Spleen (tissue), 11 donors: ENCODE measurements around the gene AARS1. TPM values are rescaled to one million over a fixed set of nuclear protein-coding genes. Genes with fewer than 3 reads are reported as not detected.

ENCODE experiments used
- polyA plus RNA-seq, 3 donors: library from polyadenylated mRNA; stranded (reverse); fragments of 200-250 nt; gene quantifications; one replicate each; pipeline ENCODE4 v1.2.1, GENCODE V29; 2013
- small RNA-seq, 4 donors: library from RNA; depleted of rRNA; stranded (forward); fragments of <200 nt; gene quantifications; one replicate each; pipeline ENCODE3, GENCODE V24; 2016
- total RNA-seq, 7 donors: library from RNA; depleted of rRNA in 3 of 7; stranded (reverse); fragments of >200 nt in 3 of 7; fragmentation: NEBNext Ultra II Directional in 4 of 7; extraction: Animal tissue kit (Norgen Biotek cat#: 25700) in 4 of 7; gene quantifications; one replicate each; pipeline versions ENCODE4 v1.1.0 to v1.2.1, GENCODE V29; 2016 to 2021
- donor health status: healthy with polysubstance abuse.
- donor health status: DM: no; HTN: no; CAD: no; lungs with moderate emphysema.
- donor health status: DM: no; HTN: no; CAD: no.
- donor health status: Bipolar disorder and iron deficiency.
- donor health status: healthy.
- donor health status: DM: no; HTN: no; CAD: no.
- donor health status: DM: yes; HTN: yes; CAD: no.

Gene AARS1
- total and polyA plus RNA-seq, 10 donors: 15.4 to 80.9 (median 48.8) TPM

Small RNA genes lying within 50 kb of the gene (small RNA-seq; reads per million reads assigned to genes)
- gene AC009060.2: 0 reads per million in 4 donors
- 0 reads per million in 4 donors for gene RN7SL279P

Other genes with a start within 250 kb of the AARS1 start
- 10 to 100 TPM; 25.3 to 48.4 (median 33.5) TPM for gene PDPR, start 175.2 kb downstream of the AARS1 start, total RNA-seq
- gene PDPR, start 175.2 kb downstream of the AARS1 start, polyA plus RNA-seq: 1 to 10 TPM; 4.6 to 9.4 (median 6.4) TPM
- gene CLEC18C, start 115.7 kb downstream of the AARS1 start, total RNA-seq: 1 to 10 TPM in 1 of 7 donors, under 1 TPM in 4, not detected in 2; 0.28 to 1.2 (median 0.60) TPM
- under 1 TPM; 0.09 to 0.42 (median 0.11) TPM for gene CLEC18C, start 115.7 kb downstream of the AARS1 start, polyA plus RNA-seq
- 10 to 100 TPM; 19.2 to 35.1 (median 24.8) TPM for gene EXOSC6, start 37.6 kb downstream of the AARS1 start, total RNA-seq
- gene EXOSC6, start 37.6 kb downstream of the AARS1 start, polyA plus RNA-seq: 10 to 100 TPM; 10.6 to 16.4 (median 11.6) TPM
- gene DDX19B, start 9.7 kb upstream of the AARS1 start, total RNA-seq: 10 to 100 TPM; 22.3 to 35.3 (median 28.6) TPM
- 10 to 100 TPM; 17.5 to 21.1 (median 18.7) TPM for gene DDX19B, start 9.7 kb upstream of the AARS1 start, polyA plus RNA-seq
- 10 to 100 TPM; 26.1 to 33.7 (median 29.7) TPM for gene DDX19A, start 57.4 kb upstream of the AARS1 start, total RNA-seq
- gene DDX19A, start 57.4 kb upstream of the AARS1 start, polyA plus RNA-seq: 10 to 100 TPM; 13.3 to 21.1 (median 14.3) TPM
- 10 to 100 TPM; 33.1 to 66.9 (median 48.1) TPM for gene ST3GAL2, start 149.6 kb upstream of the AARS1 start, total RNA-seq
- gene ST3GAL2, start 149.6 kb upstream of the AARS1 start, polyA plus RNA-seq: 10 to 100 TPM in 1 of 3 donors, 1 to 10 TPM in 2; 5.2 to 16.5 (median 7.2) TPM
- 10 to 100 TPM; 20.8 to 31.9 (median 27.1) TPM for gene FCSK, start 165.1 kb upstream of the AARS1 start, total RNA-seq
- gene FCSK, start 165.1 kb upstream of the AARS1 start, polyA plus RNA-seq: 10 to 100 TPM in 2 of 3 donors, 1 to 10 TPM in 1; 8.1 to 18.6 (median 16.7) TPM
- gene COG4, start 234.0 kb upstream of the AARS1 start, total RNA-seq: 10 to 100 TPM; 40.8 to 85.4 (median 62.7) TPM
- 10 to 100 TPM; 45.7 to 54.8 (median 51.6) TPM for gene COG4, start 234.0 kb upstream of the AARS1 start, polyA plus RNA-seq
- 100 to 1,000 TPM in 5 of 7 donors, 10 to 100 TPM in 2; 92.5 to 256 (median 205) TPM for gene SF3B3, start 234.3 kb upstream of the AARS1 start, total RNA-seq
- gene SF3B3, start 234.3 kb upstream of the AARS1 start, polyA plus RNA-seq: 10 to 100 TPM; 70.3 to 92.9 (median 82.9) TPM